Cerebellar nuclear complex (tissue), 1 donor: ENCODE data around the gene TM4SF4.
"Not testable (repeated sequence)": the region's sequence is repeated elsewhere in the genome, so short reads cannot be mapped to it uniquely, and the experiment has no call there.

ENCODE experiments used
- DNase-seq, 2 experiments: peaks; one replicate each; lab custom pipeline; 2025; lab: John Stamatoyannopoulos, UW

The TM4SF4 gene, protein sequence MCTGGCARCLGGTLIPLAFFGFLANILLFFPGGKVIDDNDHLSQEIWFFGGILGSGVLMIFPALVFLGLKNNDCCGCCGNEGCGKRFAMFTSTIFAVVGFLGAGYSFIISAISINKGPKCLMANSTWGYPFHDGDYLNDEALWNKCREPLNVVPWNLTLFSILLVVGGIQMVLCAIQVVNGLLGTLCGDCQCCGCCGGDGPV

DNA sequence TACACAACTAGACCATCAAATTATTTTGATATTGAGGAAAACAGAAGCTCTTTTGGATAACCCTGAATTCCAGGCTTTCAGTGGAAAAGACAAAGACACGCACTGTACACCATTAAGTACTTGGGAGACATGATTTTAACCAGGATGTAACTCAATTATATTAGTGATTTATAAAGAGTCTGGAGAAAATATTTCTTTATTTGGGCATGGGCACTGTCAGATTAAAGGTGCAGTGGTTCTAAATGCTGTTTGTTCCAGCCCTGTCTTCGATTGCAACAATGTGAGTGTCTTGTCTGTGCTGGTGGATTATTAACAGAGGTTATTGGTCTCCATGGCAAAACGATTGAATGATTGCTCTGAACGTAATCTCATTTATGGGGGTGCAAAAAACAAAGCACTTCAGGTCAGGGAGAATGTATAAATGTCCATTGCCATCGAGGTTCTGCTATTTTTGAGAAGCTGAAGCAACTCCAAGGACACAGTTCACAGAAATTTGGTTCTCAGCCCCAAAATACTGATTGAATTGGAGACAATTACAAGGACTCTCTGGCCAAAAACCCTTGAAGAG lies at the start of gene TM4SF4:
Gene TM4SF4, plus strand, starts transcription at position 448 of the 568 bp plus-strand sequence. CDS start 181 bp downstream, outside the sequence.
- DNase-seq: no peak

DNA sequence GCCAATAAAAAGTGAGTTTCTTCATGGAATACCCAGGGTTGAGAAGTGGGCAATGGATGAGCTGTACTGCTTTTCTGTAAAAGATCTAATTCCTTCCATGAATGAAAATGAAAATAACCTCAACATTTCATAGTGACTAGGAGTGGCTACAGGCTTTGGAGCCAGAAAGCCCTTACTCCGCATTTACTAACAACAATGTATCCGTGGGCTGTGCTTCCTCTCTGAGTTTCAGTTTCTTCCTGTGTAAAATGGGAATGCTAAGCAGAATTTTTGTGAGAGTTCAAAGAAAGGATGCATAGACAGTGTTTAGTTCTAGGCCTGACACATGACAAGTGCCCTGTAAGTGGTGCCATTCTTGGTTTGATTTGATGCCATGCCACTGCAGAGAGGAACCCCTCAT lies 49.6 kb upstream of the TM4SF4 start:
- no peak for DNase-seq

DNA sequence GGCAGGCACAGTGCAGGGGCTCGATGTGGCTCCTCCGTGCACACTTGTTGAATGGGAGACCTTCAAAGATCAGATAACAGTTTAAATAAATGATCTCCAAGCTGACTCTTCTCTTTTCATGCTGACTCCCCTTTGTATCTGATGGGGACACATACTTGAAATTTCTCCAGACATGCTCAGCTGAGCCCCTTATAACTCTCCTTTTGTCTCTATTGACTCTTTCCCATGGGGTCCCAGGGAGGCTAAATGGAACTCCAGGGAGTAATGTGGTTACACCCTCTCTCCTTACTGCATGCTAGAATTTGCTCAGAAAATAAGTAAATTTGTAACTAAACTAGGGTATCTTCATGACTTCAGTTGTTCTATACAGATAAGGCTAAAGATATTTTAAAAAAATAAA lies 48.2 kb upstream of the TM4SF4 start:
- DNase-seq: no peak

DNA sequence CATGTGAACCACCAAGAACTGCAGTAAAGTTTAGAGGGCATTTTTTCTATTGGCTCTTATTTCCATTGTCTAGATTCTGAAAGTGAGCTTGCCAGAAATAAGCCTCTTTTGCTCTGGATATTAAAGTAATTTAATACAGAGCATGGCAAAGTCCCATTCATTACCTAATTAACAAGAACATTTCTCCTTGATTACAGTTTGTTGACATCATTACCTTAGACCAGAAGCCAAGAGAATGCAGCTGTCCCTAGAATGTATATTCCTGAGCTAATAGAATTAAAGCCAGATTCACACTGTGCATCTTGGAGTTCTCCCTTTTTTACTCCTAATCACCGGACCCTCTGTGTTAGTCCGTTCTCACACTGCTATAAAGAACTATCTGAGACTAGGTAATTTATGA lies 46.4 kb upstream of the TM4SF4 start:
- DNase-seq: no peak

DNA sequence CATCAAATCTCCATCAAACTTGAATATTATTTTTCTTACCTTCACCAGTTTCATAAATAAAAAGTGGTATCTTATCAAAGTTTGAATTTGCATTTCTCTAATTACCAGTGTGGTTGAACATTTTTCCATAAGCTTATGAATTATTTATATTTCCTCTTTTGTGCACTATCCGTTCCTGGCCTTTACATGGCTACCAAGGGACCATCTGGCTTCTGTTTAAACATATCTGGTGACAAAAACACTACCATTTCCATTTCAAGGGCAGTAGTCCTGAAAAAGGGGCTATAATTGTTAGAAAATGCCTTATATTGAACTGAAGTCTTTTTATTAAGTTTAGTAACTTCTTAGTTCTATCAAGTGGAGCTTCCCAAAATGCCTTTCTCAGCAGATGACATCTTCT lies 44.3 kb upstream of the TM4SF4 start:
- no peak for DNase-seq

DNA sequence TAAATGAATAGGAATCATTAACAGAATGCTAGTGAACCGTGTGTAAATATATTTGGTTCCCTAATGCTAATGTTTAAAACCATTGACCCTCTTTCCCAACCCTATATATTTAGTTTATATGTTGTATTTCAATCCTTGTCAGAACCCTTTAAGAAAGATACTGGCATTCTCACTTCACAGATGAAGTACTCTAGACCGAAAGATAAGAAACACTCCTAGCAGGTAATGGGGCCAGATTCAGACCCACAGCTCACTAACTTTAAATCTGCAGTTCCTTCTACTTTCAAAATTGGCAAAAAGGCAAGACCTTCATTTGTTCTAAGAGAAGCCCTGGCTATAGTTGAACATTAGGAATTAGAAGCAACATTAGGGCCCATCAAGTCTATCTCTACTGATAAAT lies 42.3 kb upstream of the TM4SF4 start:
- DNase-seq: no peak

DNA sequence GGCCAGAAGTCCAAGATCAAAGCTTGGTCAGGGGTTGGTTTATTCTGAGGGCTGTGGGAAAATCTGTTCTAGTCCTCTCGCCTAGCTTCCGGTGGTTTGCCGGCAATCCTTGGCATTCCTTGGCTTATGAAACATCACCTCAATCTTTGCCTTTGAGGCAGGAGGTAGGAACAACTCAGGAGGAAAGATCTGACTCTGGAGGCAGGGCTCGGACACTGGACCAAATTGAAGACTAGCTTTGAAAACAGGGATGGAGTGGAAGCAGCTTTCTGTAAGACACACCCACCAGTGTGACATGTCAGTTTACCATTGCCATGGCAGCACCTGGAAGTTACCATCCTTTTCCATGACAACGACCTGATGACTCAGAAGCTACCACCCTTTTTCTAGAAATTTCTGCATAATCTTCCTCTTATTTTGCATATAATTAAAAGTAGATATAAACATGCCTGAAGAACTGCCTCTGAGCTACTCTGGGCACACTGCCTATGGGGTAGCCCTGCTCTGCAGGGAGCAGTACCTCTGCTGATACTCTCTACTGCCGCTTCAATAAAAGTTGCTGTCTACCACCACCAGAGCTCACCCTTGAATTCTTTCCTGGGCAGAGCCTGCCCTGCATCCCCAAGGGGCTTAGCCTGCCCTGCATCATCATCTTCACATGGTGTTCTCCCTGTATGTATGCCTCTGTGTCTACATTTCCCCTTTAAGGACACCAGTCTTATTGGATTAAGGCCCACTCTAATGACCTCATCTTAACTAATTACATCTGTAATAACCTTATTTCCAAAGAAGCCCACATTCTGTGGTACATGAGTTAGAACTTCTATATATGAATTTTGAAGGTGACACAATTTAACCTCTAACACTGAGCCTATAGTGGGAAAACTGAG lies 38.3 kb upstream of the TM4SF4 start:
- DNase-seq: no peak

DNA sequence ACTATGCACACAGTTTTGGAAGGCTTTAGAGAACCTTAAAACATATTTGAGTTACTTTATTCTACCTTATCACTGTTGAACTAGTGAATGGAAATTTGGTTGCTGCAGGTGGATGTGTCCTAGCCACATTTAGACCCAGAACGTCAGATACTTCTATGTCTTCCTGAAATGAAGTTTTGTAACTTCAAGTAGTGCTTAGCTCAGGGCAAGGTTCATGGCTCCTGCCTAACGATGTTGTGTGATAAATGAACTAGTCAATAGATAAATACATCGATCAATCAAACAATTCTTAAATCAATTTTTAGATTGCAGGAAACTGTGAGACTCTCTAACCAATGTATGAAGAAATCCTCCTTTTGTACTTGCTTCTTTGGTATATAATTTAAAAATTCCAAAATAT lies 37.2 kb upstream of the TM4SF4 start:
- DNase-seq: no peak

DNA sequence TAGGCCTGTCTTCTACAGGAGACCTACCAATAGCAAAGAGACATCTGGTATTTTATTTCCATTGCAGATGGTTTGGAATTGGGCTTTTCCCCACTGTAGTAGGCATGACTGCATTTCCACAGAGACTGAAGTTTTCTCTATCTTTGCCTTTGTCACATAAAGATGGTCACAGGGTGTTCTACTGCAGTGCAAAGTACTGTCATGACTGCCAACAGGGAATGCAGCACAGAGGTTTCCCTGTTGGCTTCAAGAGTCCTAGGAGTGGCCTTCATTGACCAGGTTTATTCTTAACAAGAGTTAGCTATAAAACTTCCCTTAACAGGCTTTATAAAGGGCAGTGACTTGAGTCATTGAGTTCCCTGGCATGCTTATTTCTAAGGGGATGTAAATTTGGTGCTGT lies 36.8 kb upstream of the TM4SF4 start:
- no peak for DNase-seq

DNA sequence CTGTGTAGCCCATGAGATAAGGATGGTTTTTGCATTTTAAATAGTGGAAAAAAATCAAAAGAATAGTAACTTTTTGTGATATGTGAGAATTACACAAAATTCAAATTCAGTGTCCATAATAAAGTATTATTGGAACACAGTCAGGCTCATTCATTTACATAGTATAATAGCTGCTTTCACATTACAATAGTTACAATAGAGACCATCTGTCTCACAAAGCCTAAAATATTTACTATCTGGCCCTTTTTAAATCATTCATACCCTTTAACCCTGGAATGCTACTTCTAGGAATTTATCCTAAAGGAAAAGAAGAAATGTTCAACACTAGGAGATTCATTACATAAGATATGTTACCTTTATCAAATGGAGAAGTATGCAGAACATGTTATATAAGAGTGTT lies 35.5 kb upstream of the TM4SF4 start:
- DNase-seq: no peak

DNA sequence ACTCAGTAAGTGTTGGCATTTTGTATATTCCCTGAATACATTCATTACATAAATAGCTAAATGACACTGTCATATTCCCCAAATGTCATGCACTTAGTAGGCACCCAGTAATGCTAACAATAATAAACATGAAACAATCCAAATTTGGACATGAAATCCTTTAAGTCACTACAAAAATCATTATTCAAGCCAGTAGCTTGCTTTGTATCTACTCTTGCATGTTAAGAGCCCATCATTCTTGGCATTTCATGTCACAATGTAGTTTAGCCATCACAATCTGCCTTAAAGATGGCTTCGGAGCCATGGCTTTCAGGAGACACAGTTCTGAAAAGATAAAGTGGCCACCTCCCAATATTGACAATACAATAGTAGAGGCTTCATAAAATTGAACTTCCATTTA lies 32.9 kb upstream of the TM4SF4 start:
- no peak for DNase-seq

DNA sequence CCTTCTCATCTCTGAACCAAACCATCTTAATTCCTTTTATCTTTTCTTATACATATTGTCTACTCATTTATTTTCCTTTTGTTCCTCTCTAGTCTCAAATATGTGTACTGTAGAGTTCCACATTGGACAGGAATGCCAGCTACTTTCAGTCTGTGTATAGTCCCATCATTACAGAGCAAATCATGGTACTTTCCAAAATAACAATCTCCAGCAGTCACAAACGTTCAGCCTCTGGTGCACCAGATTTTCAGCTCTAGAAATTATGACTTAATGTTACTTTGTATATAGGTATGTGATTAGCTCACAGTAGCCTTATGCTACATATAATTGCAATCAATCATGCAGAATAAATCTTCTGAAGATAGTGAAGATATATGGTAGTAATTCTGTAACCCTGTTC lies 32.5 kb upstream of the TM4SF4 start:
- no peak for DNase-seq

DNA sequence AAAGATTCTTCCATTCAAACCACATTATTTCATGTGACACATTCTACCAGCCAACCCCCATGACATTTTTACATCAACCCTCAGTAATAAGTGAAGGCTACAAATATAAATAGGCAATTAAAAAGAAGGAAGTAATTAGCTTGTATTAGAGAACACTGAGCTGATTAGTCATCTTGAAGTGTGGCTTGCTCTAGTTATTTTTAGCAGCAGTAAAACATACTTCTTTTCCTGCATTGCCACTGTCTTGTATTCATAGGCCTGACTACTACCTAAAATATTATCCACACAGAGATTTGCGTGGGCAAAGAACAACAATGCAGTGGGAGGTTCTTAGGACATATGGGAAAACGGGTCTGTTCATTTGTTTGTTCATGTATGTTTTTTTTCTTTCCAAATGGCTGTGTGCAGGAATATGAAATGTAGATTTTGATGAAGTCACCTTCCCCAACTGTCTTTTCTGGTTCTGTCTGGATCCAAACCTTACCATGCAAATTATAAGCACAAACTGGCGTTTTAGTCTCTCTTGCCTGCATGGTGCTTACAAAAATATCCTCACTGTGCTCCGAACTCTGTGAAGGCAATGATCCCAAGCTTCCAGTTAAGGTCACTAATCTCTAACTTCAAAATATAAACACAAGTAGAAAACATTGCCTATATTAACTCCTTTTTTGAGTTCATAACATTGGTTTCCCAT lies 31.5 kb upstream of the TM4SF4 start:
- no peak for DNase-seq

DNA sequence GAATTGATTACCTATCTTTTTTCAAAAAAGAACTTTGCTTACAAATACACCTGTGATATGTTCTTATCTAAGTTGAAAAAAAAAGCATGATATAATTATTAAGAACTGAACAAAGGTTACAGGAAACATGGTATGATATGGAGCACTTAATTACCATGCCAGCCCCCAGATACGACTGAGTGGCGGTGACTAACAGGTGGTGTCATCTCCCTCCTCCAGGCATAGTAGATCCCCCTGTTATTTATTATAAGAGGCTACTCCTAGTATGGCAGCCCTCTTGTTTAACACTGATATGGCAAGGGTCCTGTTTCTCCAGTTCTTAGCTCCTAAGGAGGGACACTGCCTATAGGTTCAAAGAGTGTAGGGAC lies 31.0 kb upstream of the TM4SF4 start:
- DNase-seq: no peak

DNA sequence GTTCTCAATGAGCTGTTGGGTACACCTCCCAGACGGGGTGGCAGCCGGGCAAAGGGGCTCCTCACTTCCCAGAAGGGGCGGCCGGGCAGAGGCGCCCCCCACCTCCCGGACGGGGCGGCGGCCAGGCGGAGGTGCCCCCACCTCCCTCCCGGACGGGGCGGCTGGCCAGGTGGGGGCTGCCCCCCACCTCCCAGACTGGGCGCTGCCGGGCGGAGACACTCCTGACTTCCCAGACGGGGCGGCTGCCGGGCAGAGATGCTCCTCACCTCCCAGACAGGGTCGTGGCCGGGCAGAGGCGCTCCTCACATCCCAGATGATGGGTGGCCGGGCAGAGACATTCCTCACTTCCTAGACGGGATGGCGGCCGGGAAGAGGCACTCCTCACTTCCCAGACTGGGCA lies 29.6 kb upstream of the TM4SF4 start:
- DNase-seq: not testable (repeated sequence)

DNA sequence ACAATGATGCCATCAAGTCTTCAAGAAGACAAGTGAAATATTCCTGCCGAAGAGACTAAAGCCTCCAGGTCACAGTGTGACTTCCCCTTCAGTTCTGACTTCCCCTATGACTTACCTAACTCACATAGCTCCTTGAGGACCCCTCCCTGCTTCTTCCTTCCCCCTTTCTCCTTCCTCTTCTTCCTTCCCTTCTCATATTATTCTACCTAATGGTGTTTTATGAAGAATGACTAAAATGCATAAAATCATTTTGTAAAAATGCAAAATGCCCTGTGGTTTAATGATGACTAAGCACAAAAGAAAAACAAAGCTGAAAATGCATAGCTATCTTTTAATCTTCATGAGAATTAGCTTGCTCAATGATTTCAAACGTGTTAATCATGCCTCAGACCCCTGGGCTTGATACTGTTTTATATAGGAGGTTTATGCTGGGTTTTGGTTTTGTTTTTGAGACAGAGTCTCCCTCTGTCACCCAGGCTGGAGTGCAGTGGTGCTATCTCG lies 26.1 kb upstream of the TM4SF4 start:
- DNase-seq: no peak

DNA sequence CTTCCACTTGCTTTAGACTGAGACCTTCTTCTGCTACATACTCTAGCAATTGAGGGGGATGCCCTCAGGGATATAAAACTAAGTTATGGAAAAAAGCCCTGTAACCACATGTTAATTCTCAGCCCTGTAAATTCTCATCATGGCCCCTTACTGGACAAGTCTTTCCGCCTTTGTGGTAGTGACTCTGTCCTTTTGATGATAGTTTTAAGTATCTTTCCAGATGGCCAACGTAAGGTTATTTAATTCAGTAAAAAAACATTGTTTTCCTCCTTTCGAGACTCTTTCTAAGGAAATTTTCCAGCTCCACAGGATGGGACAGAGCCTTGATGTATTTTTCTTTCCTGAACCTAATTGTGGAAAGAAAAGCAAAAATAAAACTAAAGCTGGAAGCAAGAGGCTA lies 25.3 kb upstream of the TM4SF4 start:
- no peak for DNase-seq

DNA sequence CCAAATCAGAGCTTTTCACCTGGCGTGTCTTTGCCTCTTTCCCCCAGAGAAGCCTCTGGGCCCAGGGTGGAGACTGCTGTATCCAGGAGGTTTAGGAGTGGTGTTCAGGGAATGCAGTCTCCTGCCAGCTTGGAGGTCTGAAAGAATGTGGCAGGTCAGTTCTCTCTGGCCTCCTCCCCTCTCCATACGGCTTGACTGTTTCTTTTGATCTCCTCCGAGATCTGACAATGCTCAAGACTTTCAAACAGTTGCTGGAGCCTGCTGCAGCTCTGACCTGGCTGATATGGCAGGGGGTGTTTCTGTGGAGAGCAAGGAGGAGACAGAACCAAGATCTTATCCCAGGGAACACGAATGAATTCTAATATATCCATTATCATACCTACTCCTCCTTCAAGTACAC lies 24.7 kb upstream of the TM4SF4 start:
- DNase-seq: no peak

DNA sequence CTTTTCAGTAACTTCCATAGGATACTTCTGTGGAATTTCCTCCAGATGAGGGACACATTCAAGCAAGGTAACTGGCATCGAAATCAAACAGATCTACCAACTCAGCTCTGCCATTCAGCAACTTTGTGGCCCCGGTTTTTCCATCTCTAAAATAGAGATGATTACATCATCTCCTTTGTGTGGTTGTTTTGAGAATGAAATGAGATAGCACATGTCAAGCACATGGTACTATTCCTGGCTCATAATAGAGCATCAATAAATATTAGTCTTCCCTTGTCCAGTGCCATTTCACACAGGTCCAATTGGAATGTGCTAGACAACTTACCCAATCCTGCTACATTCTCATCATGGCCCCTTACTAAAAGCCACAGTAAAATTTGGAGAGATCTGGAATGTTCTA lies 24.2 kb upstream of the TM4SF4 start:
- DNase-seq: no peak

DNA sequence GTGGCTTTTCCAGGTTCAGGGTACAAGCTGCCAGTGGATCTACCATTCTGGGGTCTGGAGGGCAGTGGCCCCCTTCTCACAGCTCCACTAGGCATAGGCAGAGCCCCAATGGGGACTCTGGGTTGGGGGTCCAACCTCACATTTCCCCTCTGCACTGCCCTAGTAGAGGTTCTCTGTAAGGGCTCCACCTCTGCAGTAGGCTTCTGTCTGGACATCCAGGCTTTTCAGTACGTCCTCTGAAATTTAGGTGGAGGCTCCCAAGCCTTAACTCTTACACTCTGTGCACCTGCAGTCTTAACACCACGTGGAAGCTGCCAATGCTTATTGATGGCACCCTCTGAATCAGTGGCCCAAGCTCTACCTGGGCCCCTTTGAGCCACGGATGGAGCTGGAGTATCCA lies 22.5 kb upstream of the TM4SF4 start:
- DNase-seq: no peak

DNA sequence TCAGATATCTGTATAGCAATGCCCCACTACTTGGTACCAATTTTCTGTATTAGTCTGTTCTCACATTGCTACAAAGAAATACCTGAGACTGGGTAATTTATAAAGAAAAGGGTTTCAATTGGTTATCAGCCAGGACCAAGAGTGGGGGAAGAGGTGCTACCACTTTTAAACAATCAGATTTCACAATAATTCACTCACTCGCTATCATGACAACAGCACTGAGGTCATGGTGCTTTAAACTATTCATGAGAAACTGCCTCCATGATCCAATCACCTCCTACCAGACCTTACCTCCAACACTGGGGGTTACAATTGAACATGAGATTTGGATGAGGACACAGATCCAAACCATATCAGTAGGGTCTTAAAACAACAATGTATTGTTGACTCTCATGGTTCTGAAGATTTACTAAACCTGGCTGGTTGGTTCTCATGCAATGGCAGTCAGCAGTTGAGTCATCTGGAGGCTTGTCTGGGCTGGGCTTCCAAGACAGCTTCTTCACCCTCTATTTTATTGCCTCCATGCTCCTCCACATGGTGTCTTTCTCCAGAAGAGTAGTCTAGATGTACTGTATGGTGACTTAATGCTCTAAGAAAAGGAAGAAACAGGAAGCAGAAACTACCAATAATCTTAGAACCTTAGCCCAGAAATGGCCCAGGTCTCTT lies 21.2 kb upstream of the TM4SF4 start:
- DNase-seq: no peak

DNA sequence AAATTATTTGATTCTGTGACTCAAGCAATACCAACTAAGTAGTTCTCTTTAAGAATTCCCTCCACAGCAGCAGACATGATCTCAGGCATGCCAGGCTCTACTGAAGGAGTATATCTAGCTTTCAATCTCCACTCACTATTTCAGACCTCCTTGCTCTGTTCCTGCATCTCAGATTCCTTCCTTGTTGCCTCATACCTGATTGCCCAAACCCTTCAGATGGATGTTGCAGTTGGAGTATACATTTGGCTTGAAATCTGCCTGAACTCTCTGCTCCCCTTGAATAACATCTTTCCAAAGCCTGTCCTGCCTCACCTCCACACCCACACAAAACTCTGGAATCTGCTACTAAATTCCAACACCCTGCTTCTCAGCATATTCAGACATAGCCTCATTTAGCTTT lies 19.8 kb upstream of the TM4SF4 start:
- DNase-seq: no peak
